Measurements from ENCODE around the gene CNOT4.

GRCh38 chr7:135537453-135537852 lies 27.6 kb upstream of the CNOT4 start:
- TF ChIP-seq, protein P1, sequence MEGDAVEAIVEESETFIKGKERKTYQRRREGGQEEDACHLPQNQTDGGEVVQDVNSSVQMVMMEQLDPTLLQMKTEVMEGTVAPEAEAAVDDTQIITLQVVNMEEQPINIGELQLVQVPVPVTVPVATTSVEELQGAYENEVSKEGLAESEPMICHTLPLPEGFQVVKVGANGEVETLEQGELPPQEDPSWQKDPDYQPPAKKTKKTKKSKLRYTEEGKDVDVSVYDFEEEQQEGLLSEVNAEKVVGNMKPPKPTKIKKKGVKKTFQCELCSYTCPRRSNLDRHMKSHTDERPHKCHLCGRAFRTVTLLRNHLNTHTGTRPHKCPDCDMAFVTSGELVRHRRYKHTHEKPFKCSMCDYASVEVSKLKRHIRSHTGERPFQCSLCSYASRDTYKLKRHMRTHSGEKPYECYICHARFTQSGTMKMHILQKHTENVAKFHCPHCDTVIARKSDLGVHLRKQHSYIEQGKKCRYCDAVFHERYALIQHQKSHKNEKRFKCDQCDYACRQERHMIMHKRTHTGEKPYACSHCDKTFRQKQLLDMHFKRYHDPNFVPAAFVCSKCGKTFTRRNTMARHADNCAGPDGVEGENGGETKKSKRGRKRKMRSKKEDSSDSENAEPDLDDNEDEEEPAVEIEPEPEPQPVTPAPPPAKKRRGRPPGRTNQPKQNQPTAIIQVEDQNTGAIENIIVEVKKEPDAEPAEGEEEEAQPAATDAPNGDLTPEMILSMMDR (IDR thresholded peaks at IDR 0.05; ENCODE audit: control extremely low read depth in 1 of 3, insufficient read depth in 1 of 3, low read depth in 1 of 3, low read length in 3 of 3): no peak
- TF ChIP-seq GABPA (IDR thresholded peaks at IDR 0.05; ENCODE audit: borderline replicate concordance, insufficient read depth, low read length): no peak
- no peak for TF ChIP-seq SP2 (IDR thresholded peaks at IDR 0.05; ENCODE audit: low read length)
- no peak for TF ChIP-seq ZNF274 (IDR thresholded peaks at IDR 0.05; ENCODE audit: borderline replicate concordance, extremely low read depth, low read length)
- no peak for TF ChIP-seq MAFK (IDR thresholded peaks at IDR 0.05; ENCODE audit: low read depth, low read length)
- no peak for TF ChIP-seq EP300 (IDR thresholded peaks at IDR 0.05; ENCODE audit: borderline replicate concordance in 1 of 2, low read depth in 2 of 2, low read length in 2 of 2)
- no peak for TF ChIP-seq RFX5 (IDR thresholded peaks at IDR 0.05; ENCODE audit: borderline replicate concordance, low read depth, low read length)
- TF ChIP-seq CREB1 (IDR thresholded peaks at IDR 0.05): no peak
- TF ChIP-seq EZH2 (IDR thresholded peaks at IDR 0.05; ENCODE audit: low read depth, low read length, severe bottlenecking): no peak
- no peak for TF ChIP-seq SAP30 (IDR thresholded peaks at IDR 0.05; ENCODE audit: insufficient read depth, insufficient replicate concordance, low read length)
- no peak for TF ChIP-seq NANOG (IDR thresholded peaks at IDR 0.05; ENCODE audit: insufficient read depth, low read depth, low read length, poor library complexity, severe bottlenecking)
